ENCODE data around the gene HIGD2B. TPM values are rescaled to one million over a fixed set of nuclear protein-coding genes. Genes with fewer than 3 reads are reported as not detected.
"Not testable (repeated sequence)": the region's sequence is repeated elsewhere in the genome, so short reads cannot be mapped to it uniquely, and the experiment has no call there.

HIGD2B gene
- total and polyA plus RNA-seq, 2 donors from 2014 or later, result not detected

DNA sequence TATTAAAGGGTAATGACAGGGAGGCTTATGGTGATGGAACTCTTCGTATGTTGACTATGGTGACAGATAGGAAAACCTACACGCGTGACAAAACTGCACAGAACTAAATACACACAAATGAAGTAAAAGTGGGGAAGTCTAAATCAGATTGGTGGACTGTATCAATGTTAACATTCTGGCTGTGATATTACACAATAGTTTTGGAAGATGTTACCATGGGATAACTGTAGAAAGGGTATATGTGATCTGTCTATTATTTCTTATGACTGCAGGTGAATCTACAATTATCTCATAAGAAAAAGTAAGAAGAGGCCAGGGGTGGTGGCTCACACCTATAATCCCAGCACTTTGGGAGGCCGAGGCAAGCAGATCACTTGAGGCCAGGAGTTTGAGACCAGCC is 9.1 kb downstream of the HIGD2B start:
- TF ChIP-seq, protein P1, sequence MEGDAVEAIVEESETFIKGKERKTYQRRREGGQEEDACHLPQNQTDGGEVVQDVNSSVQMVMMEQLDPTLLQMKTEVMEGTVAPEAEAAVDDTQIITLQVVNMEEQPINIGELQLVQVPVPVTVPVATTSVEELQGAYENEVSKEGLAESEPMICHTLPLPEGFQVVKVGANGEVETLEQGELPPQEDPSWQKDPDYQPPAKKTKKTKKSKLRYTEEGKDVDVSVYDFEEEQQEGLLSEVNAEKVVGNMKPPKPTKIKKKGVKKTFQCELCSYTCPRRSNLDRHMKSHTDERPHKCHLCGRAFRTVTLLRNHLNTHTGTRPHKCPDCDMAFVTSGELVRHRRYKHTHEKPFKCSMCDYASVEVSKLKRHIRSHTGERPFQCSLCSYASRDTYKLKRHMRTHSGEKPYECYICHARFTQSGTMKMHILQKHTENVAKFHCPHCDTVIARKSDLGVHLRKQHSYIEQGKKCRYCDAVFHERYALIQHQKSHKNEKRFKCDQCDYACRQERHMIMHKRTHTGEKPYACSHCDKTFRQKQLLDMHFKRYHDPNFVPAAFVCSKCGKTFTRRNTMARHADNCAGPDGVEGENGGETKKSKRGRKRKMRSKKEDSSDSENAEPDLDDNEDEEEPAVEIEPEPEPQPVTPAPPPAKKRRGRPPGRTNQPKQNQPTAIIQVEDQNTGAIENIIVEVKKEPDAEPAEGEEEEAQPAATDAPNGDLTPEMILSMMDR (IDR thresholded peaks at IDR 0.05; ENCODE audit: borderline replicate concordance, extremely low read depth, insufficient read depth), result no peak
- peaks cover 3% of the 10 kb centered on the region for H3K27me3 ChIP-seq (ENCODE audit: control insufficient read depth, insufficient read depth, low read length)
- no peaks in the 10 kb centered on the region for H3K4me1 ChIP-seq (ENCODE audit: control insufficient read depth in 2 of 3, insufficient read depth in 2 of 3, low read depth in 1 of 3, low read length in 3 of 3)
- H3K36me3 ChIP-seq (ENCODE audit: control insufficient read depth in 2 of 3, insufficient read depth in 3 of 3, low read length in 3 of 3), result no peaks in the 10 kb centered on the region
- H3K4me3 ChIP-seq (ENCODE audit: low read length in 3 of 3), result no peak overlapping the region
- DNase-seq, result no peak
- intact Hi-C loops (cut with DNase I), result no loop called here
- FAIRE-seq, result no peak
- no peaks in the 10 kb centered on the region for H3K9me3 ChIP-seq (ENCODE audit: control insufficient read depth in 2 of 3, insufficient read depth in 1 of 3, low read length in 3 of 3)
- H3K9ac ChIP-seq (ENCODE audit: low read length in 3 of 3), result no peak overlapping the region
- H3K27ac ChIP-seq (ENCODE audit: low read depth in 2 of 2, low read length in 2 of 2), result no peak overlapping the region

DNA sequence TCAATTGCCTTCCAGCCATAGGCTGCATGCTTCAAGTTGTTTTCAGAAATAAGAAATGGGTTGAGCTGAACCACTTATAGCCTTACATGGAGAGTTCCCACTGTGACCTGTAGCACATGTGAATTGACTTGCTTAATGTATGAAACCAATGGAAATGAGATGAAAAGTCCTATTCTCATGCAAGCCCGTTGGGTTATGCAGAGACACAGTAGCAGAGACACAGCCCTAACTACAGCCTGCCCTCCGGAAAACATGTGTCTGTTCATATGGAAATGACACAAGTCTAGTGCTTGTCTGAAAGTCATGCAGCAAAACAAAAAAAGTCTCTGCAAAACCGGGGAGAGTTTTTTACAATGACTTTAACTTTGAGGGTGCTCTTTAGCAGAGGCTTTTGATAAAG is 14.5 kb downstream of the HIGD2B start:
- DNase-seq (no peak), FAIRE-seq (no peak)
- Histone ChIP-seq H3K4me3 (ENCODE audit: low read length in 3 of 3) (no peak overlapping the region), H3K9ac (ENCODE audit: low read length in 3 of 3) (no peak overlapping the region), H3K27ac (ENCODE audit: low read depth in 2 of 2, low read length in 2 of 2) (no peak overlapping the region), H3K36me3 (ENCODE audit: control insufficient read depth in 2 of 3, insufficient read depth in 3 of 3, low read length in 3 of 3) (no peaks in the 10 kb centered on the region), H3K9me3 (ENCODE audit: control insufficient read depth in 2 of 3, insufficient read depth in 1 of 3, low read length in 3 of 3) (no peaks in the 10 kb centered on the region), H3K27me3 (ENCODE audit: control insufficient read depth, insufficient read depth, low read length) (no peaks in the 10 kb centered on the region), H3K4me1 (ENCODE audit: control insufficient read depth in 2 of 3, insufficient read depth in 2 of 3, low read depth in 1 of 3, low read length in 3 of 3) (no peaks in the 10 kb centered on the region)
- intact Hi-C loops (cut with DNase I), result no loop called here
- TF ChIP-seq, protein P1 (IDR thresholded peaks at IDR 0.05; ENCODE audit: borderline replicate concordance, extremely low read depth, insufficient read depth), result no peak

DNA sequence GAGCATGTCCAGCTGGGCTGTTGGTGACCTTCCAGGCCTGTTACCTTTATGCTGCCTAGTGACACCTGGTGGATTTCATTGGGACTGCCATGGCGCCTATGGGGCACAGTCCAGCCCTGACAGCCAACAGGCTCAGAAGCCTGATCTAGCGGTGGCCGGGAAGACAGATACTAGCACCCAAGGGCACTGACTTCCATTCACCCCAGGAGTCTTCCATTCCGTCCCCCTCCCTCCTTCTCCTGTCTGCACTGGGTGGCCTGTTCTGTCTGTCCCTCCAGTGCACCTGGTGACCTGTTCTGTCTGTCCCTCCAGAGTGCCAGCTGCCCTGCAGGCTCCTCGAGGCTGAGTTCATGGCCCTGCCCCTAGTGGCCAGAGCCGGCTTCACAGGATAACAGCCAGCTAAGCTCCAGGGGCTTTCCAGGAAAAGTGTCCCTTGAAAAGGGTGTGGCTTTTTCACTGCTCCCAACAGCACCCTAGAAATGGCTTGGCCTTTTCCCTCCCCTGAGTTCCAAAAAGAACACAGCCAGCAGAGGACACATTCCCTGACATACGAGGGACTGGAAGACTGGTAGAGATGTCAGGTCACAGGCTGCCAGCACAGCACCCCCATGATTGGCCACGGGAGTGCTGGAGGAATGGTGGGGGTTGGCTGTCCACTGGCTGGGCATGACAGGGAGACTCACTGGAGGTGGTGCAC is 15.2 kb downstream of the HIGD2B start:
- H3K9me3 ChIP-seq (ENCODE audit: control insufficient read depth in 2 of 3, insufficient read depth in 1 of 3, low read length in 3 of 3); H3K4me1 ChIP-seq (ENCODE audit: control insufficient read depth in 2 of 3, insufficient read depth in 2 of 3, low read depth in 1 of 3, low read length in 3 of 3); H3K27me3 ChIP-seq (ENCODE audit: control insufficient read depth, insufficient read depth, low read length); H3K36me3 ChIP-seq (ENCODE audit: control insufficient read depth in 2 of 3, insufficient read depth in 3 of 3, low read length in 3 of 3); FAIRE-seq; H3K9ac ChIP-seq (ENCODE audit: low read length in 3 of 3); H3K27ac ChIP-seq (ENCODE audit: low read depth in 2 of 2, low read length in 2 of 2); intact Hi-C loops (cut with DNase I): not testable (repeated sequence)
- TF ChIP-seq, protein P1 (IDR thresholded peaks at IDR 0.05; ENCODE audit: borderline replicate concordance, extremely low read depth, insufficient read depth), result peak; percentile 72
- peak; percentile 82 to 90 (median 83) for DNase-seq
- H3K4me3 ChIP-seq (ENCODE audit: low read length in 3 of 3), result peak overlapping the region; percentile 39 to 59 (median 58)

DNA sequence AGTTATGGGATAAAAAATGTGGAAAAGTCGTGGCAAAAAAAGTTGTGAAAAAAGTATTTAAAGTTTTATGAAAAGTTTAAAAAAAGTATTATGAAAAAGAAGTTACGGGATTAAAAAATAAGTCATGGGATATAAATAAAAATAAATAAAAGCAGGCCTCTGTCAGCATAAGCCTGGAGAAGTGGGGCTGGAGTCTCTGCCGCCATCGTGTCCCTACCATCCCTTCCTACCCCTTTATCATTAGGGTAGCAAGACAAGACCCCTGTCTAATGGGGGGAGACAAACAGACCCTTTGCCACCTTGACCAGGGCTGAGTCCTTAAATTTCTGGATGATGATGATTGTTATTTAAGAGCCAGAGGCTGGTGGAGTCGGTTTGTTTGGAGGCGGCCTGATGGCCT is 16.2 kb downstream of the HIGD2B start:
- DNase-seq; H3K4me1 ChIP-seq (ENCODE audit: control insufficient read depth in 2 of 3, insufficient read depth in 2 of 3, low read depth in 1 of 3, low read length in 3 of 3); H3K27me3 ChIP-seq (ENCODE audit: control insufficient read depth, insufficient read depth, low read length); H3K27ac ChIP-seq (ENCODE audit: low read depth in 2 of 2, low read length in 2 of 2); H3K4me3 ChIP-seq (ENCODE audit: low read length in 3 of 3); intact Hi-C loops (cut with DNase I); H3K36me3 ChIP-seq (ENCODE audit: control insufficient read depth in 2 of 3, insufficient read depth in 3 of 3, low read length in 3 of 3); H3K9ac ChIP-seq (ENCODE audit: low read length in 3 of 3); H3K9me3 ChIP-seq (ENCODE audit: control insufficient read depth in 2 of 3, insufficient read depth in 1 of 3, low read length in 3 of 3): not testable (repeated sequence)
- peak; percentile 89 for FAIRE-seq

DNA sequence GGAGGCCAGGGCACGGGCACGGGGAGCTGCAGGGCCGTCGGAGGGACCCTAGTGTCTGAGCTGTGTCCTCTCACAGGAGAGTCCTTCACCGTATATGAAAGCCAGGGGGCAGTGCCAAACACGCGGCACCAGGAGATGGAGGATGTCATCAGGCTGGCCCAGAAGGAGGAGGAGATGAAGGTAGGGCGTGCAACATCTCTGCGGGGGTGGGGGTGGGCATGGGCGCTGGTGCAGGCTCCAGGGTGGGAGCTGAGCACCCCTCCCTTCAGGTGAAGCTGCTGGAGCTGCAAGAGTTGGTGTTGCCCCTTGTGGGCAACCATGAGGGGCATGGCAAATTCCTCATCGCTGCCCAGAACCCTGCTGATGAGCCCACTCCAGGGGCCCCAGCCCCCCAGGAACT is 20.3 kb downstream of the HIGD2B start:
- H3K9ac ChIP-seq (ENCODE audit: low read length in 3 of 3); FAIRE-seq; intact Hi-C loops (cut with DNase I); H3K9me3 ChIP-seq (ENCODE audit: control insufficient read depth in 2 of 3, insufficient read depth in 1 of 3, low read length in 3 of 3); H3K27ac ChIP-seq (ENCODE audit: low read depth in 2 of 2, low read length in 2 of 2); H3K4me1 ChIP-seq (ENCODE audit: control insufficient read depth in 2 of 3, insufficient read depth in 2 of 3, low read depth in 1 of 3, low read length in 3 of 3); H3K4me3 ChIP-seq (ENCODE audit: low read length in 3 of 3); H3K36me3 ChIP-seq (ENCODE audit: control insufficient read depth in 2 of 3, insufficient read depth in 3 of 3, low read length in 3 of 3); DNase-seq; H3K27me3 ChIP-seq (ENCODE audit: control insufficient read depth, insufficient read depth, low read length): not testable (repeated sequence)

DNA sequence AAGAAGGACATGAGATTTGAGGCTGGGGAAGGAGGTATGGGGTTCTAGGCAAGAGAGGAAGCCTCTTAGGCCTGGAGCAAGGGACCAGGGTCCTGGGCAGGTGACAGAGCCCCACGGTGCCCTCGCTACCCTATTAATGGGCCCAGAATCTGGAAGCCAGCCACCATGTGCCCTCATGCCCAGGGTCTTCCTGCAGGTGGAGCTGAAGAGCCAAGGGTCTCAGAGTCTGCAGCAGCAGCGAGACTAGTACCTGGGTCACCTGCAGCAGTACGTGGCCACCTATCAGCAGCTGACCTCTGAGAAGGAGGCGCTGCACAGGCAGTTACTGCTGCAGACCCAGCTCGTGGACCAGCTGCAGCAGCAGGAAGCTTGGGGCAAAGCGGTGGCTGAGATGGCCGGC is 22.1 kb downstream of the HIGD2B start:
- not testable (repeated sequence) for FAIRE-seq; H3K27ac ChIP-seq (ENCODE audit: low read depth in 2 of 2, low read length in 2 of 2)

More for the DNA sequence above, 22.1 kb downstream of the HIGD2B start:
- H3K9ac ChIP-seq (ENCODE audit: low read length in 3 of 3); intact Hi-C loops (cut with DNase I); H3K27me3 ChIP-seq (ENCODE audit: control insufficient read depth, insufficient read depth, low read length); H3K4me3 ChIP-seq (ENCODE audit: low read length in 3 of 3); H3K9me3 ChIP-seq (ENCODE audit: control insufficient read depth in 2 of 3, insufficient read depth in 1 of 3, low read length in 3 of 3); H3K4me1 ChIP-seq (ENCODE audit: control insufficient read depth in 2 of 3, insufficient read depth in 2 of 3, low read depth in 1 of 3, low read length in 3 of 3); H3K36me3 ChIP-seq (ENCODE audit: control insufficient read depth in 2 of 3, insufficient read depth in 3 of 3, low read length in 3 of 3); DNase-seq: not testable (repeated sequence)
